GM12892 (cell line): ENCODE results near the gene GLIS1.

ENCODE experiments used
- DNase-seq: peaks from one replicate; pipeline ENCODE4 v3.0.0; 2011; ENCODE audit not compliant: insufficient read length
- FAIRE-seq: peaks from 2 replicates; lab custom pipeline; 2011; peaks lifted over from hg19 to GRCh38; lab: Jason Lieb, UNC
- POLR2A ChIP-seq: IDR thresholded peaks from 2 replicates; pipeline ENCODE4 v1.6.1; 2011; ENCODE audit warnings: low read depth, low read length, control low read depth
- POLR2AphosphoS5 ChIP-seq: IDR thresholded peaks from 2 replicates; pipeline ENCODE4 v1.6.1; 2011; ENCODE audit warnings: low read depth, low read length, control low read depth
- TAF1 ChIP-seq: IDR thresholded peaks from 2 replicates; pipeline ENCODE4 v1.6.1; 2011; ENCODE audit warnings: low read depth, mild to moderate bottlenecking, control low read depth, low read length, borderline replicate concordance

Gene GLIS1

DNA sequence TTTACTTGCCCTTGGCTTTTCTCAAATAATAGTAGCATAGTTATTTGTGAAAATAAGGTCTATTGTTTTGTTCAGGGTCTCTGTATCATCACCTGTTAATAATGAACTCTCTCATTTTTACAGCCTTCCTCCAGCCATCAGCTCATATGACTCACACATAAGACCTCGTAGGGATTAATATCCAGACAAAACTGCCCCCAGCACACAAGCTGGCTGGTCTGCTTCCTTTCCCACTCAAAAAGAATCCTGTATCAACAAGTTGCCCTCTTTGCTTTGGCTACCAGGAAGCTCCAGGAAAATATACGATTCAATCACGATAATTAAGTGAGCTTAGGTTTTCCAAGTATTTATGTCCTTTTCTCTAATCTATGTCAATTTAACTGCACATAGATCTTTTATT is 160.6 kb downstream of the GLIS1 start:
- DNase-seq (no peak), FAIRE-seq (no peak)
- TF ChIP-seq POLR2AphosphoS5 (no peak), TAF1 (no peak), POLR2A (no peak)

DNA sequence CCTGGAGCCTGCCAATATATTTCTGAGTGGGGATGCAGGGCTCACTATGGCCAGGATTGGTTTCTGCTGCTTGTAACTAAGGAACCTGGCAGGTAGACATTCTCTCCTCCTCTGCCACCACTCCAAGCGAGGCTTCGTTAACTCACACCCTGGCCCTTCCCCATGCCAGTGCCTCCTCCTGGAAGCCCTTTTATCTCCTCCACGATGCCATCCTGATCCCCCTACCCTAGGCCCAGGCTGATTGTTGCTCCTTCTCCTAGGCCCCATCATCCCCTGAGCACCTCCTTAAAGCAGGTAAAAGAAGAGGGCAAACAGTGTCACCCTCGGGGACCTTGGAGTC is 161.2 kb downstream of the GLIS1 start:
- FAIRE-seq (no peak), DNase-seq (no peak)
- TF ChIP-seq TAF1 (no peak), POLR2A (no peak), POLR2AphosphoS5 (no peak)

DNA sequence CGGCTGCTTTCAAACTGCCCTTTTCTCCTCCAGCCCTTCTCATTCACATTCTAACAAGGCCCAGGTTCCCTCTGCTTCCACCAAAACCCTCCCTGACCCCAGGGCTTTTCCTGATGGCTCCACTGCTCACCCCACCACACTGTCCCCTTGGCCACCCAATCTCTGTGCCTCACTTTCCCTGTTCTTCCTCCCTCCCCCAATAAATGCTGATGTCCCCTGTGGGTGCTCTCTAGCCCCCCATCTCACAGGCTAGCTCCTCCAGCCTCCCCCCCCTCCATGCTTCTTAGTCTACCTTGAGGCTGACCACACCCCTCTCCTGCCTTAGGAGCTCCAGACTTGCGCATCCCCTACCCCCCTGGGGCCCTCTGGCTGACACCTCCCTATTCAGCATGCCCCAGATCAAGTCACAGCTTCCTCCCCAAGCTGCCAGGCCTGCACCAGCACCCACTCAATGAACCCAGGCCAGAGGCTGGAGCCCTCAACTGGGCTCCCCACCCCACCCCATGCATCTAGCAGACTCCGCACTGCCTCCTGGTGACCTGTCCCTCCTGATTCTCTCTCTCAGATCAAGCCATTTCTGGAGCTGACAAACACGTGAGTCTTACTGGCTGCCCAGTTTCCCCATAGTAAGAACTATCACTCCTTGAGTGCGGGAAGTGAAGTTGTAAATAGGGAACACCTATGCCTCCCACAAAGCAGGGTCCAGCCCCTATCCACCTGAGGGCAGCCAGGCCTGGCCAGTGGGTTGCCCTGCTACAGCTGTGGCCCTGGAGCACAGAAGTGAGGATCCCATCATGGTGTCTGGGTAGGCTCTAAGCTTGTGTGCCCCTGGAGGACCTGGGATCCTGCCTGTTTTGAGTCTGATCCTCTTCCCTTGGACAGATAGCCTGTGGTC is 161.9 kb downstream of the GLIS1 start:
- DNase-seq (no peak), FAIRE-seq (no peak)
- no peak for TF ChIP-seq POLR2A
- TF ChIP-seq TAF1, result no peak
- TF ChIP-seq POLR2AphosphoS5, result no peak

DNA sequence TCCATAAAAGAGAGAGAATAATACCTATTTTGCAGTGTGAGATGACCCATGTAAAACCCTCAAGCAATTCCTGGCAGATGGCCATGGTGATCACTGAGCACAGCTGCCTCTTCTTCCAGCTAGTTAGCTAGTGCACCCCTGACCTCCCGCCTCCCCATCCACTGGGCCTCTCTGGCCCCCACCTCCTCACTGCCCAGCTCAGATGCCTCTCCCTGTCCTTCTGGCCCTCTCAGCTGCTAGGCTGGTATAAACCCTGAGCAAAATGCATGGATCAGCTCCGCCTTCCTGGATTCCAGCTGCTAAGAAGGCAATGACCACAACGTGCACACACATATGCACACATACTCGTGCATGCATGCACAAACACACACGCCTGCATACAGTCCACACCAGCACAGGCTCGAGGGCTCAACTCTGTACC is 162.6 kb downstream of the GLIS1 start:
- DNase-seq (no peak), FAIRE-seq (no peak)
- TF ChIP-seq POLR2AphosphoS5, result no peak
- no peak for TF ChIP-seq POLR2A
- no peak for TF ChIP-seq TAF1

DNA sequence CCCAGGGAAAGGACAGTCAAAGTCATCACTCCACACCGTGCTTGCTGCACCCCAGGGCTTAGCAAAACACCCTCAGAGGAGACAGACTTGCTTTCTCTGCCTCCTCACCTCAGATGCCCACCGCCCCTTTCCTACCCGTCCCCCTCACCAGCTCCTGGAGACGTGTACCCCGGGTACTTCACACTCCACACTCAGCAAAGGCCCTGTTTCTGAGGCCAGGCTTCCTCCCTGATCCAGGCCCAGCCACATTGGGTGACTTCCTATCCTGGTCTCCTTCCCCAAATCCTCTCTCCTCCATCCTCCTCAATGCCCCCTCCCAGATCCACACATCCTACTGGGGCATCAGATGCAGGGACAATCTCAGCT is 163.0 kb downstream of the GLIS1 start:
- FAIRE-seq (no peak), DNase-seq (no peak)
- TF ChIP-seq POLR2AphosphoS5 (no peak), POLR2A (no peak), TAF1 (no peak)

DNA sequence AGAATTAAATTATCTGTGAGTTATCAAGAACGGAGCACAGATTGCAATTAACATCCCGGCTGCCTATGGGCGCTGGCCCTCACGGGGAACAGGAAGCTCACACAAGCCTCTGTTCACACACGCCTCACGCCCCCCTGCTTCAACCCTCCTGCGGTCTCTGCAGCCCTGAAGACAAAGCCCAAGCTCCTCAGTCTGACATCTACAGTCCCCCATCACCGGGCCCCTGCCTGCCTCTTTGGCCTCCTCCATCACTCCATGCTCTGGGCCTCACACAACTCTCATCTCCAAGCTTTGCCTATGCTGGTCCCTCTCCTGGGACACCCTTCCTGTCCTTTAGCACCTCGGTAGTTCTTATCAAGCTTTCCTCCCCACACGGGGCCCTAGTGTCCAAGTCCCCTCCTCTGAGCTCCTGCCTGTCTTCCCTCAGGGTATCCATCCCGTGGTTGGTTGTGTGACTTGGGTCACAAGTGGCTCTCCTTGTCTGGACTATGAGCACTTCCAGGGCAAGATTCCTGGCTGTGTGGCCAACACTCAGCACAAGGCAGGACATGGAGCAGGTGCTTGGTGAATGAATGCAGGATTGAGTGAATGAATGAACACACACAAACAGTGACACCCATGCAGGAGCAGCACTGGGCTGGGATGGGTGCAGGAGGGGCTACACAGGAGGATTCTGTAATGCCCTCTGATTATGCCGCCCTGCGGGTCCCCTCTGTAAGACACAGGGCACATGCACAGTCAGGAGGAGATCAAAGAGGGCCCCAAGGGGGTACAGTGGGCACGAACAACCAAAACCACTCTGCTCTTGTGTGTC is 163.6 kb downstream of the GLIS1 start:
- DNase-seq (no peak), FAIRE-seq (no peak)
- TF ChIP-seq POLR2A (no peak), POLR2AphosphoS5 (no peak), TAF1 (no peak)

DNA sequence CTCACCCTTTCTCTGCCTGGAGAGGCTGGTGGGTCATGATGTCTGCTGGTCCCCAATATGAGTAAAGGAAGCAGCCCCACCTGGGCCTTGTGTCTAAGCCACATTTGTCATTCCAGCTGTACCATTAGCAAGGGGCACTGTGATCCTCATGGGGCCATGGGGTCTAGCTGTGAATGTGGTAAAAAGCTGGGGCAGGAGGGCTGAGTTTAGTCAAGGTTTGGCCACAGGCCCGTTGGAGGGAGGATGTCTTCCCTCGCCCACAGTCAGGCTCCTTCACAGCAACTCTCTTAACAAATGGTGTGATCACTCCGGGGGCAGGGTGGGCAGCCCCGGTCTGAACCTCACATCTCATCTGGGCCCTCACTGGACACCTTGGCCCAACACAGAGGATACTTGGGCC is 164.3 kb downstream of the GLIS1 start:
- TF ChIP-seq POLR2A (no peak), TAF1 (no peak), POLR2AphosphoS5 (no peak)
- no peak for FAIRE-seq

DNA sequence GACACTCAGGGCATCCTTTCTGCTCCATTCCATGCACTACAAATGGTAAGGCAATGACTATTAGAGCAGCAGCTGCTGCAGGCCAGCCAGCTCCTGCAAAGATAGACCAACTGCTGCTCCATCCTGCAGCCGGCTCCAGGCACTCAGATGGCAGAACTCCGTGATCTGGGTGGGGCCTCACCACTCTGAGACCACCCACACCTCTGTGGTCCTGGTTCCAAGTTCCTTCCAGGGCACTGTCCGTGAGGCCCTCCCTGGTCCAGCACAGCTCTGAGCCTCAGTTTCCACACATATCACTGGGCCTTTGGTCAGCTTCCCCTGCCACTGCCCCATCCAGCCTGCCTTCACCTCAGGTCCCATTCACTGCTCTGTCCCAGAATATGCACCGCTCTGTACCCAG is 165.0 kb downstream of the GLIS1 start:
- TF ChIP-seq POLR2AphosphoS5 (no peak), TAF1 (no peak), POLR2A (no peak)
- FAIRE-seq (no peak), DNase-seq (no peak)

More for the DNA sequence above, 164.3 kb downstream of the GLIS1 start:
- no peak for DNase-seq

DNA sequence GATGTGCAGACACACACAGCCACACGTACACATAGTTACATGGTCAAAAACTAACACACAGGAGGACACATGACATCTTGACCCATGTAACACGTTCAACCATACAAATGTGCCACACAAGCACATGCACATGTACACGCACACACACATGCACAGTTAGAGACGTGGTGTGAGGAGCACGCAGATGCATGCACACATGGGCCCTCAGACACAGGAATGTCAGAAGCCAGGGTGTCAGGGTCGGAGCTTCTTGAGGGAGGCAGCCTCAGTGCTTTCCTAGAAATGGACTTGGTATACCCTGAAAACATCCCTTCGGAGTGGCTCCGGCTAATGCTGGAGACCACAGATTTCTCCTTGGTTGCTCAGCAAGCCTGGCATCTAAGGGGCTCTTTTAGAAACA is 165.4 kb downstream of the GLIS1 start:
- no peak for FAIRE-seq
- TF ChIP-seq TAF1 (no peak), POLR2A (no peak), POLR2AphosphoS5 (no peak)
- no peak for DNase-seq

DNA sequence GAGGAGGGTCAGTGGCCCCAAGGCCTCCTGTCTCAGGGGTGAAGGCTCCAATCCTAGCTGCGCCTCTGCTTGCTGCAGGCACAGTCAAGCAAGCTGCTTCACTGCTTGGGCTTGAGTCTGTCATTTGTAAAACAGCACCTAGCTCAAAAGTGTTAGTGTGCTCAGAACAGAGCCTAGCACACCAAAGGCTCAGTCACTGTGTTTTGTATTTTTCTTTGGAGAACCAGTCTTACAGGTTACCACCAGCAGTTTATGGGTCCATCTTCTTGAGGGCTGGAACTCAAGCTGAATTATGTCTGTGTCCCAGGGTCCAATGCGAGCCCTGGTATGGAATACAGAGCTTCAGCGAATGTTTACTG is 166.2 kb downstream of the GLIS1 start:
- no peak for FAIRE-seq
- no peak for DNase-seq
- TF ChIP-seq TAF1, result no peak
- TF ChIP-seq POLR2A, result no peak
- no peak for TF ChIP-seq POLR2AphosphoS5

DNA sequence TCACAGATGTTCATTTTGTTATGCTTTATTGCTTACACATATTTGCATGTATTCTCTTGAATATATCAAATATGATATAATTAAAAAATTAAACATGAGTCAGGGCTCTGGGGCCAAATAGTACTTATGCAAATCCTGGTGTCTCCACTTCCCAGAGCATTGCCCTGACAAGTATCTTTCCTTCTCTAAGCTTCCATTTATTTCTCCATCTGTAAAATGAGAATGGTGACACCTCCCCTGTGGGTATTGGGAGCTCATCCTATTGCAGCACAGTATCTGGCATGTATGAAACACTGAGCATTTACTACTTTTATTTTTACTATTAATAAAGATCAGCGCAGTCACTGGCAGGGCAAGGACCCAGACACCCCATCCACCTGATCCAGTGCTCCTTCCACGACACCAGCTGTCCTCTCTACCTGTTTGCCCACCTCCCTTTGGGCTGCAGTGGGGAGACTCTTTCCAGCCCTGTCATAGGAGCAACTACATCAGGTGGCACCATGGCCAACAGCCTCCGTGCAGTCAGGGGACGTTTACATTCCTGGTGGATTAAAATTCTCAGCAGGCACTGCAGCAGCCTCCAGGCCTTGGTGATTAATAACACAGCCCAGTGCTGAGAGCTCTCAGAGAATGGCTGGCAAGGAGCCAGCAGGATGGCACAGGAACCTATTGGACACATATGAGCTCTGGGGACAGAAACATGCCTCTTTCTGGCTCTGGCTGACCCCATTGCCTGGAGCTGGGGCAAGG is 166.7 kb downstream of the GLIS1 start:
- no peak for DNase-seq
- FAIRE-seq, result no peak
- no peak for TF ChIP-seq TAF1
- no peak for TF ChIP-seq POLR2A
- TF ChIP-seq POLR2AphosphoS5, result no peak
